Tibial nerve (tissue), 4 donors: ENCODE results near the gene ZNF609. TPM values are rescaled to one million over a fixed set of nuclear protein-coding genes. Genes with fewer than 3 reads are reported as not detected.

ENCODE experiments used
- DNase-seq, 2 donors: peaks; one replicate each; pipeline ENCODE4 v3.0.0-alpha.2; 2019; ENCODE audit warnings: low spot score in 2 of 2
- H3K27ac ChIP-seq, 4 donors: fragments of 200-600 bp; sonication (generic) in 3 of 4; one replicate each; pipeline ENCODE4 v1.5.1; 2017 to 2019; ENCODE audit warnings: mild to moderate bottlenecking in 1 of 4
- H3K27me3 ChIP-seq, 2 donors: fragments of 200-600 bp; sonication (generic) in 1 of 2; one replicate each; pipeline versions ENCODE4 v1.5.1 to v1.6.0; 2017 to 2019
- H3K36me3 ChIP-seq, 3 donors: fragments of 200-600 bp; sonication (generic); one replicate each; pipeline ENCODE4 v1.5.1; 2018 to 2019
- H3K4me1 ChIP-seq, 4 donors: fragments of 200-600 bp; sonication (generic) in 3 of 4; one replicate each; pipeline ENCODE4 v1.5.1; 2017 to 2019
- H3K4me3 ChIP-seq, 4 donors: fragments of 200-600 bp; sonication (generic) in 3 of 4; one replicate each; pipeline ENCODE4 v1.5.1; 2017 to 2019; ENCODE audit warnings: mild to moderate bottlenecking in 1 of 4, moderate library complexity in 1 of 4
- H3K9me3 ChIP-seq, 4 donors: fragments of 200-600 bp; sonication (generic) in 3 of 4; one replicate each; pipeline ENCODE4 v1.5.1; 2017 to 2019
- EP300 ChIP-seq, 2 donors: sonication (generic); formaldehyde crosslinking; IDR thresholded peaks; one replicate each; pipeline ENCODE4 v1.6.1; 2017; ENCODE audit warnings: antibody characterized with exemption in 2 of 2, mild to moderate bottlenecking in 1 of 2
- POLR2A ChIP-seq, 2 donors: fragments of 450-650 bp; IDR thresholded peaks; one replicate each; pipeline ENCODE4 v1.6.1; 2017; ENCODE audit warnings: antibody characterized with exemption in 2 of 2, mild to moderate bottlenecking in 2 of 2, moderate library complexity in 2 of 2
- WGBS, 2 donors: methylation state at CpG; one replicate each; pipeline ENCODE4 v1.1.5; 2018; 5-methylcytosine and 5-hydroxymethylcytosine counted together
- total RNA-seq, 4 donors: library from RNA; depleted of rRNA; stranded (reverse); fragments of >200 nt; gene quantifications; one replicate each; pipeline ENCODE4 v1.1.0, GENCODE V29; 2016
- TF ChIP-seq, protein P1 (sequence below), 5 experiments: fragments of 200-600 bp in 3 of 5; fragments of 450-650 bp in 2 of 5; sonication (generic) in 3 of 5; IDR thresholded peaks; one replicate each; pipeline ENCODE4 v1.5.1; 2016 to 2019; ENCODE audit warnings: antibody characterized with exemption in 5 of 5, mild to moderate bottlenecking in 3 of 5, moderate library complexity in 2 of 5

The ZNF609 gene
- total RNA-seq, 4 donors from 2014 or later, result 22.9 to 38.7 (median 27.1) TPM

DNA sequence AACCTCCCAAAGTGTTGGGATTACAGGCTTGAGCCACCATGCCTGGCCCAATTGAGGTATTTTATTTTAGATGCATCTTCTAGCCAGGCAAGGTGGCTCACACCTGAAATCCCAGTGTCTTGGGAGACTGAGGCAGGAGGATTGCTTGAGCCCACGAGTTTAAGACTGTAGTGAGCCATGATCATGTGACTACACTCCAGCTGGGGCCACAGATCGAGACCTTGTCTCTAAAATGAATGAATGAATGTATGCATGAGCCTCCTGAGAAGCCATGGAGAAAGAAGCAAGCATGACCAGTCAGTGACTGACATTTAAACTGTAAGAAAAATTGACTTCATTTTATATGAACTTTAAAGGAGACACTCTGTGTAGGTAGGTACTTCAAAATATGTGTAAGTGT, 105.7 kb downstream of the ZNF609 start:
- H3K27me3 ChIP-seq, result no peaks in the 10 kb centered on the region
- TF ChIP-seq EP300 (IDR thresholded peaks at IDR 0.05) (no peak), POLR2A (IDR thresholded peaks at IDR 0.05) (no peak)
- TF ChIP-seq, protein P1, sequence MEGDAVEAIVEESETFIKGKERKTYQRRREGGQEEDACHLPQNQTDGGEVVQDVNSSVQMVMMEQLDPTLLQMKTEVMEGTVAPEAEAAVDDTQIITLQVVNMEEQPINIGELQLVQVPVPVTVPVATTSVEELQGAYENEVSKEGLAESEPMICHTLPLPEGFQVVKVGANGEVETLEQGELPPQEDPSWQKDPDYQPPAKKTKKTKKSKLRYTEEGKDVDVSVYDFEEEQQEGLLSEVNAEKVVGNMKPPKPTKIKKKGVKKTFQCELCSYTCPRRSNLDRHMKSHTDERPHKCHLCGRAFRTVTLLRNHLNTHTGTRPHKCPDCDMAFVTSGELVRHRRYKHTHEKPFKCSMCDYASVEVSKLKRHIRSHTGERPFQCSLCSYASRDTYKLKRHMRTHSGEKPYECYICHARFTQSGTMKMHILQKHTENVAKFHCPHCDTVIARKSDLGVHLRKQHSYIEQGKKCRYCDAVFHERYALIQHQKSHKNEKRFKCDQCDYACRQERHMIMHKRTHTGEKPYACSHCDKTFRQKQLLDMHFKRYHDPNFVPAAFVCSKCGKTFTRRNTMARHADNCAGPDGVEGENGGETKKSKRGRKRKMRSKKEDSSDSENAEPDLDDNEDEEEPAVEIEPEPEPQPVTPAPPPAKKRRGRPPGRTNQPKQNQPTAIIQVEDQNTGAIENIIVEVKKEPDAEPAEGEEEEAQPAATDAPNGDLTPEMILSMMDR (IDR thresholded peaks at IDR 0.05), result no peak
- no peak overlapping the region for H3K27ac ChIP-seq
- peaks cover 0 to 26% (median 9%) of the 10 kb centered on the region in 4 donors for H3K4me1 ChIP-seq
- H3K4me3 ChIP-seq, result no peak overlapping the region
- H3K36me3 ChIP-seq, result no peaks in the 10 kb centered on the region
- no peaks in the 10 kb centered on the region for H3K9me3 ChIP-seq
- whole genome bisulfite sequencing, 2 donors, result 81 to 84% methylated on average over 2 of the region's 2 CpGs
- DNase-seq, result no peak

DNA sequence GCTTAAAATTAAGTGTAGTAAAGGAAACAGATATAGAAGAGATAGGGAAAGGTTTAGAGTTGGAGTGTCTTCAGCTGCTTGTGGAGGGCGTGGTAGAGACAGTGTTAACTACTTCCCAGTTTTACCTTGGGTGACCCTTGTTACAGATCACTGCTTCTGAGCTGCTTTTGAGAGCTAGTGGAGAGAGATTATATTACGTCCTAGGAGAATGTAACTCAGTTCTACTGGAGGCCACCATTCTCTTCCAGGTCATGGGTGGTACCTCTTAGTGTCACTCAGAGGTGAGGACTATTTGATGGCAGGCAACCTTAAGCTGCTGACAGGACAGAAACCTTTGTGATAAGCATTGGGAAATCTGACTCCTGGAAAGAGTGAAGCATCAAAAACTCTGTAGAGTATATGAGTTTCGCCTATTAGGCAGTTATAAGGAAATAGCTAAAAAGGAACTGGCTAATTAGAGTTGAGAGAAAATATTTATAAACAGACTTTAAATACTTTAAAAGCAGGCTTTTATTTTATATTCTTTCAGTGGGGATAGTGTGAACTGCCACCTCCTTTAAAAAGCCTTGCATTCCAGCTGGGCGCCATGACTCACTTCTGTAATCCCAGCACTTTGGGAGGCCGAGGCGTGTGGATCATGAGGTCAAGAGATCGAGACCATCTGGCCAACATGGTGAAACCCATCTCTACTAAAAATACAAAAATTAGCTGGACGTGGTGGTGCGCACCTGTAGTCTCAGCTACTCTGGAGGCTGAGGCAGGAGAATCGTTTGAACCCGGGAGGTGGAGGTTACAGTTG, 106.5 kb downstream of the ZNF609 start:
- Histone ChIP-seq H3K36me3 (no peaks in the 10 kb centered on the region), H3K4me3 (no peak overlapping the region), H3K27me3 (no peaks in the 10 kb centered on the region), H3K9me3 (no peaks in the 10 kb centered on the region), H3K4me1 (peaks cover 0 to 22% (median 9%) of the 10 kb centered on the region in 4 donors), H3K27ac (no peak overlapping the region)
- DNase-seq, result no peak
- 84 to 87% methylated on average over 11 of the region's 11 CpGs for WGBS, 2 donors
- TF ChIP-seq, protein P1 (IDR thresholded peaks at IDR 0.05), result no peak
- TF ChIP-seq POLR2A (IDR thresholded peaks at IDR 0.05) (no peak), EP300 (IDR thresholded peaks at IDR 0.05) (no peak)

DNA sequence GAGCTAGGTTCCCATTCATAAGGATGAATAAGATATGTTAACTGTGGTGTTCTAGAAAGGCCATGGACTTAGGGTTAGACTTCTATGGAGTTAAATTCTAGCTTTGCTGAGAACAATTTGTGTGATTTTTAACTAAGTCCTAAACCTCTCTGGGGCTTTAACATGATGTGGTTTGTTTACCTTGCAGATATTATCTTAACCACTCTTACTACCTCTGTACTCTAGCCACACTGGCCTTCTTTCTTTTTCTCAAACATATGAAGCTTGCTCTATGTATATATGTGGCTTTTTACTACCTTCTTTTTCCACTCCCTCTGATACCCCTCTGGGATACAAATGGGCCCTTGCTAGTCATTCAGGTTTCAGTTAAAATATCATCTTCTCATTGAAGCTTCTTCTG, 108.4 kb downstream of the ZNF609 start:
- Histone ChIP-seq H3K9me3 (no peaks in the 10 kb centered on the region), H3K36me3 (no peaks in the 10 kb centered on the region), H3K27ac (no peak overlapping the region), H3K27me3 (no peaks in the 10 kb centered on the region), H3K4me3 (no peak overlapping the region), H3K4me1 (peaks cover 0 to 21% (median 10%) of the 10 kb centered on the region in 4 donors)
- DNase-seq, result no peak
- TF ChIP-seq POLR2A (IDR thresholded peaks at IDR 0.05) (no peak), EP300 (IDR thresholded peaks at IDR 0.05) (no peak)
- TF ChIP-seq, protein P1 (IDR thresholded peaks at IDR 0.05), result no peak

DNA sequence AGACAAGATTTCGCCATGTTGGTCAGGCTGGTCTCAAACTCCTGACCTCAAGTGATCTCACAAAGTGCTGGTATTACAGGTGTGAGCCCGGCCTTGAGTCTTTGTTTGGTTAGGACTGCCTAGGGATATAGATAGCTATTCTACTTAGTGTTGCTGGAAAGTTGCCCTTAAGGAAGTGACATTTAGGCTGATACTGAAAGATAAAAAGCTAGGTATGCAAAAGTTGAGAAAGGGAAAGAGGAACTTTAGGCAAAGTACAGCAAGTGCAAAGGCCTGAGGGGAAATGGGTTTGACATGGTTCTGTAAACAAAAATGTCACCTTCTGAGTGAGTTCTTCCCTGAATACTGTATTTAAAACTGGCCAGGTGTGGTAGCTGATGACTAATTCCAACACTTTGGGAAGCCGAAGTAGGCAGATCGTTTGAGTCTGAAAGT, 111.5 kb downstream of the ZNF609 start:
- Histone ChIP-seq H3K4me1 (peaks cover 0 to 29% (median 13%) of the 10 kb centered on the region in 4 donors), H3K27ac (peak overlapping the region in 1 of 4 donors; percentile 5), H3K36me3 (no peaks in the 10 kb centered on the region), H3K4me3 (no peak overlapping the region), H3K9me3 (no peaks in the 10 kb centered on the region), H3K27me3 (no peaks in the 10 kb centered on the region)
- TF ChIP-seq EP300 (IDR thresholded peaks at IDR 0.05), result no peak
- TF ChIP-seq, protein P1 (IDR thresholded peaks at IDR 0.05), result no peak
- TF ChIP-seq POLR2A (IDR thresholded peaks at IDR 0.05), result no peak
- no peak for DNase-seq
- WGBS, 2 donors, result 77 to 79% methylated on average over 4 of the region's 4 CpGs

DNA sequence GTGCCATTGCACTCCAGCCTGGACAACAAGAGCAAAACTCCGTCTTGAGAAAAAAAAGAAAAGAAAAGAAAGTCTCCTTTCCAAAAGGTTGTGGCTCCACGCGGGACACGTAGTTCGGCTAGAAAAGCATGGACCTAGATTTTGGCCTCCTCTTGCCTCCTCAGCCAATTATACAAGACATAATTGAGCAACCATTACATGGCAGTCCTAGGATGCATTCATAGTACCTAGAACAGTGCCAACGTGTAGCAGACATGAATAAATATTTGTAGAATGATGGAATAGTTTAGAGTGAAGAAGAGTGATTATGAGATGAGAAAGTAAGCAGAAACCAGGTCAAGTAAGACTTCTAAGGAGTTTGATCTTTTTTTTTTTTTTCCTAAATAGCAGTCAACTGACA, 112.5 kb downstream of the ZNF609 start:
- Histone ChIP-seq H3K27ac (no peak overlapping the region), H3K9me3 (no peaks in the 10 kb centered on the region), H3K27me3 (no peaks in the 10 kb centered on the region), H3K4me3 (no peak overlapping the region), H3K36me3 (no peaks in the 10 kb centered on the region), H3K4me1 (peaks cover 0 to 26% (median 13%) of the 10 kb centered on the region in 4 donors)
- TF ChIP-seq, protein P1 (IDR thresholded peaks at IDR 0.05), result no peak
- TF ChIP-seq EP300 (IDR thresholded peaks at IDR 0.05) (no peak), POLR2A (IDR thresholded peaks at IDR 0.05) (no peak)
- DNase-seq, result no peak
- WGBS, 2 donors, result 90% methylated on average over 6 of the region's 6 CpGs
